Measurements from ENCODE around the gene CTDSP2. TPM values are rescaled to one million over a fixed set of nuclear protein-coding genes. Genes with fewer than 3 reads are reported as not detected.

CTDSP2 gene
- total and polyA plus RNA-seq, 10 of the 15 experiments (the other 5 are each of a cell fraction or from before 2014, with no cell fraction given) = 17.3 to 98.2 (median 54.1) TPM

DNA sequence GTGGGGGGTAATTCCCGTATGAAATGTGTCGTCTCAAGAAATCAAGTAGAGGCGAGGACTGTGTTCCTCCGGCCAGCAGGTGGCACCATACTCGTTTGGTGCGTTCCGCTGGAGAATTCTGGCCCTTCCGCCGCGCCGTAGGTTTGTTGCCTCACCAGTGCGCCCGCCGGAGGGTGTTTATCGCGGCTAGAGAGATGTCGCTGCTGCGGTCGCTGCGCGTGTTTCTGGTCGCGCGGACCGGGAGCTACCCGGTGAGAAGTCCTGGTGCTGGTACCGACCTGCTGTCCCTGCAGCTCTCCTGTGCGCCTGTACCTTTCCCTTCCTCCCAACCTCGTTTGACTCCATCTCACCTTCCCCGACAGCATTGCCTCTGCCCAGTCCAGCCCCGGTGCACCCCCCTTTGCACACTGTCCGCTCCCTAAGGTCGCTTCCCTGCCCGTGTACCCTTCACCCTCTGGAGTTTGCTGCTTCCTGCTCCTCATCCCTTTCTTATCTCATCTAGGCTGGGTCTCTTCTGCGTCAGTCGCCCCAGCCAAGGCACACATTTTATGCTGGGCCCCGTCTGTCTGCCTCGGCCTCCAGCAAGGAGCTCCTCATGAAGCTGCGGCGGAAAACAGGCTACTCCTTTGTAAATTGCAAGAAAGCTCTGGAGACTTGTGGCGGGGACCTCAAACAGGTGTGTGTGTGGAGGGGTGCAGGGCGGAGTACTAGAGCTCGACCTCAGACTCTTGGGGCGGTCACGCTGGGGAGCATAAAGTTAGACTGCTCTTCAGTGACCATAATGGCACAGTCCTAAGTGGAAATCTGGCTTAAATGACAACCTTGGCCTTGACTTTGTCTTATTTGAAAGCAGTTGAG, 63.7 kb downstream of the CTDSP2 start, which contains the start of gene TSFM (continued):
- TF ChIP-seq, protein P1, sequence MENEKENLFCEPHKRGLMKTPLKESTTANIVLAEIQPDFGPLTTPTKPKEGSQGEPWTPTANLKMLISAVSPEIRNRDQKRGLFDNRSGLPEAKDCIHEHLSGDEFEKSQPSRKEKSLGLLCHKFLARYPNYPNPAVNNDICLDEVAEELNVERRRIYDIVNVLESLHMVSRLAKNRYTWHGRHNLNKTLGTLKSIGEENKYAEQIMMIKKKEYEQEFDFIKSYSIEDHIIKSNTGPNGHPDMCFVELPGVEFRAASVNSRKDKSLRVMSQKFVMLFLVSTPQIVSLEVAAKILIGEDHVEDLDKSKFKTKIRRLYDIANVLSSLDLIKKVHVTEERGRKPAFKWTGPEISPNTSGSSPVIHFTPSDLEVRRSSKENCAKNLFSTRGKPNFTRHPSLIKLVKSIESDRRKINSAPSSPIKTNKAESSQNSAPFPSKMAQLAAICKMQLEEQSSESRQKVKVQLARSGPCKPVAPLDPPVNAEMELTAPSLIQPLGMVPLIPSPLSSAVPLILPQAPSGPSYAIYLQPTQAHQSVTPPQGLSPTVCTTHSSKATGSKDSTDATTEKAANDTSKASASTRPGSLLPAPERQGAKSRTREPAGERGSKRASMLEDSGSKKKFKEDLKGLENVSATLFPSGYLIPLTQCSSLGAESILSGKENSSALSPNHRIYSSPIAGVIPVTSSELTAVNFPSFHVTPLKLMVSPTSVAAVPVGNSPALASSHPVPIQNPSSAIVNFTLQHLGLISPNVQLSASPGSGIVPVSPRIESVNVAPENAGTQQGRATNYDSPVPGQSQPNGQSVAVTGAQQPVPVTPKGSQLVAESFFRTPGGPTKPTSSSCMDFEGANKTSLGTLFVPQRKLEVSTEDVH (IDR thresholded peaks at IDR 0.05; ENCODE audit: low read depth, partially characterized antibody) = peak; percentile 40
- TF ChIP-seq, protein P2, sequence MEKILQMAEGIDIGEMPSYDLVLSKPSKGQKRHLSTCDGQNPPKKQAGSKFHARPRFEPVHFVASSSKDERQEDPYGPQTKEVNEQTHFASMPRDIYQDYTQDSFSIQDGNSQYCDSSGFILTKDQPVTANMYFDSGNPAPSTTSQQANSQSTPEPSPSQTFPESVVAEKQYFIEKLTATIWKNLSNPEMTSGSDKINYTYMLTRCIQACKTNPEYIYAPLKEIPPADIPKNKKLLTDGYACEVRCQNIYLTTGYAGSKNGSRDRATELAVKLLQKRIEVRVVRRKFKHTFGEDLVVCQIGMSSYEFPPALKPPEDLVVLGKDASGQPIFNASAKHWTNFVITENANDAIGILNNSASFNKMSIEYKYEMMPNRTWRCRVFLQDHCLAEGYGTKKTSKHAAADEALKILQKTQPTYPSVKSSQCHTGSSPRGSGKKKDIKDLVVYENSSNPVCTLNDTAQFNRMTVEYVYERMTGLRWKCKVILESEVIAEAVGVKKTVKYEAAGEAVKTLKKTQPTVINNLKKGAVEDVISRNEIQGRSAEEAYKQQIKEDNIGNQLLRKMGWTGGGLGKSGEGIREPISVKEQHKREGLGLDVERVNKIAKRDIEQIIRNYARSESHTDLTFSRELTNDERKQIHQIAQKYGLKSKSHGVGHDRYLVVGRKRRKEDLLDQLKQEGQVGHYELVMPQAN (conservative IDR thresholded peaks at IDR 0.05) = peak; percentile 88
- peak; percentile 65 to 73; a peak in 3 of 4 replicates for TF ChIP-seq BHLHE40 (IDR thresholded peaks at IDR 0.05; ENCODE audit: borderline replicate concordance in 1 of 2, low read depth in 2 of 2, low read length in 1 of 2)
- no peak for TF ChIP-seq HDAC2 (IDR thresholded peaks at IDR 0.05)
- TF ChIP-seq, protein P3, sequence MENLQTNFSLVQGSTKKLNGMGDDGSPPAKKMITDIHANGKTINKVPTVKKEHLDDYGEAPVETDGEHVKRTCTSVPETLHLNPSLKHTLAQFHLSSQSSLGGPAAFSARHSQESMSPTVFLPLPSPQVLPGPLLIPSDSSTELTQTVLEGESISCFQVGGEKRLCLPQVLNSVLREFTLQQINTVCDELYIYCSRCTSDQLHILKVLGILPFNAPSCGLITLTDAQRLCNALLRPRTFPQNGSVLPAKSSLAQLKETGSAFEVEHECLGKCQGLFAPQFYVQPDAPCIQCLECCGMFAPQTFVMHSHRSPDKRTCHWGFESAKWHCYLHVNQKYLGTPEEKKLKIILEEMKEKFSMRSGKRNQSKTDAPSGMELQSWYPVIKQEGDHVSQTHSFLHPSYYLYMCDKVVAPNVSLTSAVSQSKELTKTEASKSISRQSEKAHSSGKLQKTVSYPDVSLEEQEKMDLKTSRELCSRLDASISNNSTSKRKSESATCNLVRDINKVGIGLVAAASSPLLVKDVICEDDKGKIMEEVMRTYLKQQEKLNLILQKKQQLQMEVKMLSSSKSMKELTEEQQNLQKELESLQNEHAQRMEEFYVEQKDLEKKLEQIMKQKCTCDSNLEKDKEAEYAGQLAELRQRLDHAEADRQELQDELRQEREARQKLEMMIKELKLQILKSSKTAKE (IDR thresholded peaks at IDR 0.05; ENCODE audit: low read depth, poor library complexity, severe bottlenecking) = no peak
- peak; percentile 74; the same call in 1 of the 2 replicates for TF ChIP-seq POLR2AphosphoS2 (IDR thresholded peaks at IDR 0.05; ENCODE audit: low read depth, low read length)
- no peak for TF ChIP-seq EZH2 (IDR thresholded peaks at IDR 0.05; ENCODE audit: borderline replicate concordance, control insufficient read depth, low read depth, low read length)
- TF ChIP-seq, protein P4, sequence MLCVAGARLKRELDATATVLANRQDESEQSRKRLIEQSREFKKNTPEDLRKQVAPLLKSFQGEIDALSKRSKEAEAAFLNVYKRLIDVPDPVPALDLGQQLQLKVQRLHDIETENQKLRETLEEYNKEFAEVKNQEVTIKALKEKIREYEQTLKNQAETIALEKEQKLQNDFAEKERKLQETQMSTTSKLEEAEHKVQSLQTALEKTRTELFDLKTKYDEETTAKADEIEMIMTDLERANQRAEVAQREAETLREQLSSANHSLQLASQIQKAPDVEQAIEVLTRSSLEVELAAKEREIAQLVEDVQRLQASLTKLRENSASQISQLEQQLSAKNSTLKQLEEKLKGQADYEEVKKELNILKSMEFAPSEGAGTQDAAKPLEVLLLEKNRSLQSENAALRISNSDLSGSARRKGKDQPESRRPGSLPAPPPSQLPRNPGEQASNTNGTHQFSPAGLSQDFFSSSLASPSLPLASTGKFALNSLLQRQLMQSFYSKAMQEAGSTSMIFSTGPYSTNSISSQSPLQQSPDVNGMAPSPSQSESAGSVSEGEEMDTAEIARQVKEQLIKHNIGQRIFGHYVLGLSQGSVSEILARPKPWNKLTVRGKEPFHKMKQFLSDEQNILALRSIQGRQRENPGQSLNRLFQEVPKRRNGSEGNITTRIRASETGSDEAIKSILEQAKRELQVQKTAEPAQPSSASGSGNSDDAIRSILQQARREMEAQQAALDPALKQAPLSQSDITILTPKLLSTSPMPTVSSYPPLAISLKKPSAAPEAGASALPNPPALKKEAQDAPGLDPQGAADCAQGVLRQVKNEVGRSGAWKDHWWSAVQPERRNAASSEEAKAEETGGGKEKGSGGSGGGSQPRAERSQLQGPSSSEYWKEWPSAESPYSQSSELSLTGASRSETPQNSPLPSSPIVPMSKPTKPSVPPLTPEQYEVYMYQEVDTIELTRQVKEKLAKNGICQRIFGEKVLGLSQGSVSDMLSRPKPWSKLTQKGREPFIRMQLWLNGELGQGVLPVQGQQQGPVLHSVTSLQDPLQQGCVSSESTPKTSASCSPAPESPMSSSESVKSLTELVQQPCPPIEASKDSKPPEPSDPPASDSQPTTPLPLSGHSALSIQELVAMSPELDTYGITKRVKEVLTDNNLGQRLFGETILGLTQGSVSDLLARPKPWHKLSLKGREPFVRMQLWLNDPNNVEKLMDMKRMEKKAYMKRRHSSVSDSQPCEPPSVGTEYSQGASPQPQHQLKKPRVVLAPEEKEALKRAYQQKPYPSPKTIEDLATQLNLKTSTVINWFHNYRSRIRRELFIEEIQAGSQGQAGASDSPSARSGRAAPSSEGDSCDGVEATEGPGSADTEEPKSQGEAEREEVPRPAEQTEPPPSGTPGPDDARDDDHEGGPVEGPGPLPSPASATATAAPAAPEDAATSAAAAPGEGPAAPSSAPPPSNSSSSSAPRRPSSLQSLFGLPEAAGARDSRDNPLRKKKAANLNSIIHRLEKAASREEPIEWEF (IDR thresholded peaks at IDR 0.05; ENCODE audit: insufficient replicate concordance, low read depth, low read length) = no peak
- 0 out of 2 replicates have a peak, but pooled peaks have one; percentile 44 for TF ChIP-seq IRF4 (IDR thresholded peaks at IDR 0.05; ENCODE audit: low read depth, low read length)
- TF ChIP-seq KLF5 (IDR thresholded peaks at IDR 0.05; ENCODE audit: partially characterized antibody) = peak; percentile 68
- peak; percentile 87; the same call in 1 of the 2 replicates for TF ChIP-seq TARDBP (IDR thresholded peaks at IDR 0.05; ENCODE audit: borderline replicate concordance)
- no peak for TF ChIP-seq NR2F1 (conservative IDR thresholded peaks at IDR 0.05)
- peak; percentile 56; the same call in 1 of the 2 replicates for TF ChIP-seq SMAD5 (IDR thresholded peaks at IDR 0.05; ENCODE audit: low read depth)
- peak; percentile 81 for TF ChIP-seq RELA (IDR thresholded peaks at IDR 0.05; ENCODE audit: borderline replicate concordance, partially characterized antibody)
- TF ChIP-seq CBX5 (IDR thresholded peaks at IDR 0.05; ENCODE audit: low read depth) = peak; percentile 61; the same call in 1 of the 2 replicates
- TF ChIP-seq RB1 (IDR thresholded peaks at IDR 0.05; ENCODE audit: borderline replicate concordance) = peak; percentile 80
